Measurements from ENCODE around the gene TBC1D14. TPM values are rescaled to one million over a fixed set of nuclear protein-coding genes. Genes with fewer than 3 reads are reported as not detected.

The TBC1D14 gene
- total and polyA plus RNA-seq, 5 experiments from 2014 or later, result 34.8 to 78.2 (median 47.0) TPM

DNA sequence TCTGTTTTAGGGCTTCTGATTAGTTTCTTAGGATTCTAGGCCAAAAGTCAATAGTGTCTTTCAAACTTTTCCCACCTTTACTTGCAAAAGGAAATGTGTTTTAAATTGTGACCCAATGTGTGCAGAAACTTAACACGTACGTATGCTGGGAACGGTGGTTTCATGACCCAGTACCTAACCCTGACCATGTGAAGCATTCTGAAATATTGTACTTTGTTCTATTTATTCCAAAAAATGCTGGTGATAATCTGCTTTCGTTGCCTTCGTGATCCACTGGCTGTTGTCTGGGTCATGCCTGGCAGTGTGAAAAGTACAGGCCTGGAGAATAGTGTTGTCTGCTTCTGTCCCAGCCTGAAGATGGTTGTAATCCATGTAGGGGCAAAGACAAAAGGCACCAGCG lies 106.9 kb downstream of the TBC1D14 start:
- H3K27me3 Mint-ChIP-seq, result no peaks in the 10 kb centered on the region
- POLR2A ChIA-PET, result no interaction called here
- no peaks in the 10 kb centered on the region for H3K9me3 Mint-ChIP-seq
- no peak overlapping the region for H3K4me3 Mint-ChIP-seq
- H3K27ac Mint-ChIP-seq, result no peak overlapping the region
- H3K36me3 Mint-ChIP-seq, result peaks cover 0 to 79% (median 13%) of the 10 kb centered on the region in 3 donors
- peaks cover 0 to 12% (median 2%) of the 10 kb centered on the region in 4 donors for H3K4me1 Mint-ChIP-seq
- no peak for DNase-seq
- no peak for ATAC-seq

DNA sequence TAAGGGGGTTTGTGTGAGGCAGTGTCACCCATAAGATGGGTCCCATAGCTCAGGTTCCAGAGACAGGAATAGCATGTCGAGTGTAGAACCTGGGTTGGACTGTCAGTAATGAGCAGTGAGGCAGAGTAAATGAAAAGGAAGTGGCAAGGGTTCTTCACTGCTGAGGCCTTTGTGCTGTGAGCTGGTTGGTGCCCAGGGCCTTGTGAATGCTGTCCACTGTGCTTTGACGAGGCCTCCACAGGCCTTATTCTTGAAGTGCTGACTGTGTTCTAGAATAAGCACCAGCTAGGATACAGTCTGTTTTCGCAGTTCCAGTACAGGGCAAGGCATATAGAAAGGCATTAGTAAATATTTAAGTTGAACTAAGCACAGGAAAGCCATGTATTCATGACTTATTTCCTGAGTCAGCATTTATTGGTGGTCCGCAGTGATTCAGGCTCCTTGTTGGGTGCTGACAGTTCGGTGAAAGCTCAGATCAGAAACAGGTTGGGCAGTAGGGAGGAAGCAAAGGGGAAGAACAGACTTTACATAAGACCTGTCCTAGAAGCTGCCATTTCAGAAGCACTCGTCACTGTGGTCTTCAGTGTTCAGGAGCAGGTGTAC lies 107.9 kb downstream of the TBC1D14 start:
- POLR2A ChIA-PET, result interaction anchor here (0.8 kb wide), 1 partner anchor 31 kb away, joined by 3 read pairs; no protein-coding TSS in a partner anchor
- ATAC-seq, result no peak
- H3K36me3 Mint-ChIP-seq, result peaks cover 0 to 80% (median 13%) of the 10 kb centered on the region in 3 donors
- no peaks in the 10 kb centered on the region for H3K9me3 Mint-ChIP-seq
- DNase-seq, result no peak
- no peaks in the 10 kb centered on the region for H3K27me3 Mint-ChIP-seq
- peak overlapping the region in 3 of 10 donors; percentile 12 to 66 (median 13) for H3K27ac Mint-ChIP-seq
- H3K4me3 Mint-ChIP-seq, result no peak overlapping the region
- peaks cover 0 to 12% (median 4%) of the 10 kb centered on the region in 4 donors for H3K4me1 Mint-ChIP-seq

- DNase-seq (no peak), ATAC-seq (no peak)
- Mint-ChIP-seq H3K27me3 (no peaks in the 10 kb centered on the region), H3K36me3 (peaks cover 0 to 78% (median 10%) of the 10 kb centered on the region in 3 donors), H3K9me3 (no peaks in the 10 kb centered on the region), H3K4me1 (peaks cover 0 to 9% (median 4%) of the 10 kb centered on the region in 4 donors), H3K4me3 (no peak overlapping the region), H3K27ac (peak overlapping the region in 1 of 10 donors; percentile 67)
- POLR2A ChIA-PET, result interaction anchor here (0.8 kb wide), 1 partner anchor 32 kb away, joined by 3 read pairs; no protein-coding TSS in a partner anchor
These were observed 108.7 kb downstream of the TBC1D14 start for GRCh38 chr4:7018281-7018680.

GRCh38 chr4:7019367-7019766 lies 109.7 kb downstream of the TBC1D14 start:
- Mint-ChIP-seq H3K27me3 (no peaks in the 10 kb centered on the region), H3K4me3 (no peak overlapping the region), H3K36me3 (peaks cover 0 to 74% (median 6%) of the 10 kb centered on the region in 3 donors), H3K9me3 (no peaks in the 10 kb centered on the region), H3K27ac (peak overlapping the region in 1 of 10 donors; percentile 67), H3K4me1 (peaks cover 0 to 8% (median under 1%) of the 10 kb centered on the region in 4 donors)
- DNase-seq (no peak), ATAC-seq (no peak)
- POLR2A ChIA-PET, result no interaction called here

- DNase-seq (no peak), ATAC-seq (no peak)
- POLR2A ChIA-PET, result no interaction called here
- no peaks in the 10 kb centered on the region for H3K27me3 Mint-ChIP-seq
- H3K36me3 Mint-ChIP-seq, result peaks cover 0 to 74% (median 7%) of the 10 kb centered on the region in 3 donors
- no peaks in the 10 kb centered on the region for H3K9me3 Mint-ChIP-seq
- H3K4me1 Mint-ChIP-seq, result peaks cover 0 to 4% (median 0%) of the 10 kb centered on the region in 4 donors
- no peak overlapping the region for H3K4me3 Mint-ChIP-seq
- no peak overlapping the region for H3K27ac Mint-ChIP-seq
These were observed 110.7 kb downstream of the TBC1D14 start for GRCh38 chr4:7020290-7020689.

- Mint-ChIP-seq H3K27me3 (no peaks in the 10 kb centered on the region), H3K36me3 (peaks cover 0 to 70% (median 7%) of the 10 kb centered on the region in 3 donors), H3K9me3 (no peaks in the 10 kb centered on the region), H3K27ac (peak overlapping the region in 3 of 10 donors; percentile 29 to 41 (median 29)), H3K4me3 (peak overlapping the region in 1 of 10 donors; percentile 8), H3K4me1 (peaks cover 0 to 4% (median 0%) of the 10 kb centered on the region in 4 donors)
- POLR2A ChIA-PET, result no interaction called here
- no peak for DNase-seq
- no peak for ATAC-seq
These were observed 111.2 kb downstream of the TBC1D14 start for GRCh38 chr4:7020856-7021255.

- H3K27me3 Mint-ChIP-seq, result no peaks in the 10 kb centered on the region
- peaks cover 0 to 72% (median 7%) of the 10 kb centered on the region in 3 donors for H3K36me3 Mint-ChIP-seq
- no peak overlapping the region for H3K4me3 Mint-ChIP-seq
- DNase-seq (no peak), ATAC-seq (no peak)
- H3K4me1 Mint-ChIP-seq, result peaks cover 0 to 4% (median 0%) of the 10 kb centered on the region in 4 donors
- POLR2A ChIA-PET, result no interaction called here
- no peak overlapping the region for H3K27ac Mint-ChIP-seq
- H3K9me3 Mint-ChIP-seq, result no peaks in the 10 kb centered on the region
These were observed 111.7 kb downstream of the TBC1D14 start for GRCh38 chr4:7021355-7021754.

DNA sequence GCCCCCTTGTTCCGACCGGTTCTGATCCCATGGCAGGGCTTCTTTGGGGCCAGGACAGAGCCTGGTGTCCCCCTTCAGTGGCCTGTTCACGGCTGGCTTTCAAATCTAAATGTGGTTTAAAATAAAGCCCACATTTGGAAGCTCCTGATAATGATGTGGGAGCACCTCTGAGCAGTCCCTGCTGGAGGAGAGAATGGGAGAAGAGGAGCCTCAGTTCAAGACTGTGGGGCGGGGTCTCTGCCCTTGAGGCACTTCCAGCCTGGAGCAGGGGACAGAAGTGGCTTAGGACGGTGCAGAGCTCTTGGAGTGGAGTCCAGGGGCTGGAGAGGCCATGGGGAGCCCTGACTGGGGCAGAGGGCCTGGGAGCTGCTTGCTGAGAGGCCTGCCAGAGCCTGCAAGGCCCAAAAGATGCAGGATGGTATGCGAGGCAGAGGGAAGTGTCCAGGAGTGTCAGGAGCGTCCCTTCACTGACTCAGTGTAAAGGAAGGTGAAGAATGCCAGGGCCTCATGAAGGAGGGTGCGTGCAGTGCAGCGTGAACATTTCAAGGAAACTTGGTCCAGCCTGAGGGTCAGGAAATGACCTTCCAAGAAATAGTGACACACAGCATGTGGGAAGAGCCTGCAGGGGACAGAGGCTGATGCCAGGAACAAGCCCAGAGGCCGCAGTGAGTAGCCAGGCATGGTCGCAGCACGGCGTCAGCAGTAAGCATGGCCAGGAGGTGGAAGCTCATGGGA lies 112.5 kb downstream of the TBC1D14 start:
- Mint-ChIP-seq H3K4me1 (peaks cover 0 to 4% (median 0%) of the 10 kb centered on the region in 4 donors), H3K27me3 (no peaks in the 10 kb centered on the region), H3K27ac (peak overlapping the region in 4 of 10 donors; percentile 1 to 83 (median 44)), H3K36me3 (peaks cover 0 to 71% (median 7%) of the 10 kb centered on the region in 3 donors), H3K9me3 (no peaks in the 10 kb centered on the region), H3K4me3 (no peak overlapping the region)
- DNase-seq, result no peak
- POLR2A ChIA-PET, result interaction anchor here (0.6 kb wide), 1 partner anchor 123 kb away, joined by 4 read pairs; no protein-coding TSS in a partner anchor
- no peak for ATAC-seq

DNA sequence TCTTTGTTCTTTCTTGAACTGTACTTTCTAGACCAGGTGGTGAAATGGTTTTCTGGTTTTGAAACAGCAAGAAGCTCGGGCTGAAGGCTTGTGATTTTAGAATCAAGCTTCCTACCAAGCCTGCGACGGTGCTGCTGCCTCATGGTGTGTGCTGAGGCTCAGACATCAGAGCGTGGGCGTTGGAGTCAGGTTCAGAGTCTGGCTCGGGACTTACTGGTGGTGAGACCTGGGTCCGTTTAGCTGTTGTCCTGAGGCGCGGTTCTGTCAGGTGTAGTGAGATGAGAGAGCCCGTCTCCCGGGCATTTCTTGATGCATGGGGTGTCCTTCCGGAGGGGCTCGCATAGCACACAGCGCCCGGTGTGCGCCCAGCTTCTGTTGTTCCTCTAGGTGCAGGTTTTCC lies 113.9 kb downstream of the TBC1D14 start:
- POLR2A ChIA-PET, result no interaction called here
- Mint-ChIP-seq H3K9me3 (no peaks in the 10 kb centered on the region), H3K4me1 (peaks cover 0 to 8% (median 0%) of the 10 kb centered on the region in 4 donors), H3K36me3 (peaks cover 0 to 77% (median 7%) of the 10 kb centered on the region in 3 donors), H3K27ac (peak overlapping the region in 1 of 10 donors; percentile 28), H3K4me3 (no peak overlapping the region), H3K27me3 (no peaks in the 10 kb centered on the region)
- ATAC-seq (no peak), DNase-seq (peak in 1 of 10 donors; percentile 48)

GRCh38 chr4:7023901-7024300 lies 114.3 kb downstream of the TBC1D14 start:
- no peaks in the 10 kb centered on the region for H3K9me3 Mint-ChIP-seq

DNA sequence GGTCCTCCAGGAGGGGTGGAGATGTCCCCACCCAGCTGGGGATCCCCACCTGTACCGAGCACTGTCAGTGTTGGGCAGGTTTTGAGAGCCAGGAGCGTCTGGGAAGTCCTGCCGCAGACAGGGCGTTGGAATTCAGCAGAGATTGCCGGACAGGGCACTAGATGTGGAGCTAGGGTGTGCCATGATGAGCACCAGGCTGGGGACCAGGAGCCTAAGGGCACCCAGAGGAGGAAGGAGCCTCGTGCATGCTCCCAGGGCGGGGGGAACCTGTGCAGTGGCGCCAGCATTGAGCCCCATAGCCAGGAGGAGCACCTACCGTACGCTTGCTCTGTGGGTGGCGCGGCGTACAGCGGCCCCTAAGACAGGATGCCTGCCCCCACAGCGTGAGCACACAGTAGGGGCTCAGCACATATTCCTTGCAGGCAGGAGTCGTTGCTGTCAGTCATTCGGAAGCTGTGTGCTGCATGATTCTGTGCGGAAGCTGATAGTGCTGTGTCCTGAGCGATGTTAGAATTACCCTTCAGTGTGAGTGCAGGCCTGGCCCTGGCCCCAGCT lies 114.8 kb downstream of the TBC1D14 start:
- DNase-seq, result peak in 1 of 10 donors; percentile 45
- no peaks in the 10 kb centered on the region for H3K27me3 Mint-ChIP-seq
- ATAC-seq, result no peak
- no peak overlapping the region for H3K4me3 Mint-ChIP-seq
- no peaks in the 10 kb centered on the region for H3K9me3 Mint-ChIP-seq
- peaks cover 0 to 76% (median 7%) of the 10 kb centered on the region in 3 donors for H3K36me3 Mint-ChIP-seq
- peak overlapping the region in 1 of 10 donors; percentile 58 for H3K27ac Mint-ChIP-seq
- peaks cover 0 to 8% (median 0%) of the 10 kb centered on the region in 4 donors for H3K4me1 Mint-ChIP-seq
- POLR2A ChIA-PET, result interaction anchor here (0.5 kb wide), 1 partner anchor 222 kb away, joined by 4 read pairs; no protein-coding TSS in a partner anchor

More at GRCh38 chr4:7023901-7024300, 114.3 kb downstream of the TBC1D14 start:
- H3K4me1 Mint-ChIP-seq, result peaks cover 0 to 8% (median 0%) of the 10 kb centered on the region in 4 donors
- ATAC-seq, result no peak
- H3K36me3 Mint-ChIP-seq, result peaks cover 0 to 76% (median 7%) of the 10 kb centered on the region in 3 donors
- POLR2A ChIA-PET, result interaction anchor here (0.5 kb wide), 1 partner anchor 221 kb away, joined by 4 read pairs; no protein-coding TSS in a partner anchor
- peak in 1 of 10 donors; percentile 22 for DNase-seq
- no peaks in the 10 kb centered on the region for H3K27me3 Mint-ChIP-seq
- H3K4me3 Mint-ChIP-seq, result no peak overlapping the region
- peak overlapping the region in 1 of 10 donors; percentile 58 for H3K27ac Mint-ChIP-seq

- peaks cover 0 to 83% (median 7%) of the 10 kb centered on the region in 3 donors for H3K36me3 Mint-ChIP-seq
- ATAC-seq (no peak), DNase-seq (peak in 1 of 10 donors; percentile 37)
- peaks cover 0 to 9% (median 0%) of the 10 kb centered on the region in 4 donors for H3K4me1 Mint-ChIP-seq
- POLR2A ChIA-PET, result no interaction called here
- no peaks in the 10 kb centered on the region for H3K9me3 Mint-ChIP-seq
- H3K27me3 Mint-ChIP-seq, result no peaks in the 10 kb centered on the region
- no peak overlapping the region for H3K4me3 Mint-ChIP-seq
- H3K27ac Mint-ChIP-seq, result no peak overlapping the region
These were observed 115.5 kb downstream of the TBC1D14 start for GRCh38 chr4:7025040-7025602.

Measured in naive thymus-derived CD8-positive, alpha-beta T cell (primary cell).